Liver (tissue), 3 donors: ENCODE results near the gene YBX3.

ENCODE experiments used
- CTCF ChIP-seq: fragments of 150-350 bp; IDR thresholded peaks from 2 replicates; pipeline ENCODE4 v1.5.1; 2017; ENCODE audit warnings: improper control_type of control experiment, low read depth, low read length; ENCODE audit not compliant: missing input control
- GABPA ChIP-seq, 2 donors: IDR thresholded peaks in 1 of 2; conservative IDR thresholded peaks in 1 of 2; 2 replicates each; pipeline ENCODE4 v1.6.1; 2016; ENCODE audit warnings: antibody characterized with exemption in 2 of 2, mild to moderate bottlenecking in 1 of 2, moderate library complexity in 1 of 2
- HNF4G ChIP-seq: IDR thresholded peaks from 2 replicates; pipeline ENCODE4 v1.6.1; 2016; ENCODE audit warnings: antibody characterized with exemption
- JUND ChIP-seq, 2 donors: IDR thresholded peaks; 2 replicates each; pipeline ENCODE4 v1.6.1; 2016; ENCODE audit warnings: antibody characterized with exemption in 2 of 2
- MAX ChIP-seq: IDR thresholded peaks from 2 replicates; pipeline ENCODE4 v1.6.1; 2016; ENCODE audit warnings: antibody characterized with exemption
- NR2F2 ChIP-seq: IDR thresholded peaks from 2 replicates; pipeline ENCODE4 v1.6.1; 2016; ENCODE audit warnings: antibody characterized with exemption
- RAD21 ChIP-seq, 2 donors: IDR thresholded peaks; 2 replicates each; pipeline ENCODE4 v1.6.1; 2016; ENCODE audit warnings: antibody characterized with exemption in 2 of 2, mild to moderate bottlenecking in 2 of 2
- SP1 ChIP-seq: IDR thresholded peaks from 2 replicates; pipeline ENCODE4 v1.6.1; 2018; ENCODE audit warnings: antibody characterized with exemption, mild to moderate bottlenecking
- TAF1 ChIP-seq: conservative IDR thresholded peaks from 2 replicates; pipeline ENCODE4 v1.6.1; 2016; ENCODE audit warnings: antibody characterized with exemption, mild to moderate bottlenecking
- TF ChIP-seq, protein P1 (sequence below): IDR thresholded peaks from 2 replicates; pipeline ENCODE4 v1.6.1; 2016; ENCODE audit warnings: antibody characterized with exemption, mild to moderate bottlenecking
- TF ChIP-seq, protein P2 (sequence below): IDR thresholded peaks from 2 replicates; pipeline ENCODE4 v1.6.1; 2016; ENCODE audit warnings: antibody characterized with exemption
- donor health status: healthy.
- donor health status: healthy.

- TF ChIP-seq CTCF (no peak), RAD21 (IDR thresholded peaks at IDR 0.05) (no peak), TAF1 (no peak), SP1 (no peak), NR2F2 (no peak), GABPA (IDR thresholded peaks at IDR 0.05 in 1 of 2, conservative IDR thresholded peaks at IDR 0.05 in 1 of 2) (no peak), MAX (no peak), JUND (IDR thresholded peaks at IDR 0.05) (no peak), HNF4G (no peak)
- TF ChIP-seq, protein P1, sequence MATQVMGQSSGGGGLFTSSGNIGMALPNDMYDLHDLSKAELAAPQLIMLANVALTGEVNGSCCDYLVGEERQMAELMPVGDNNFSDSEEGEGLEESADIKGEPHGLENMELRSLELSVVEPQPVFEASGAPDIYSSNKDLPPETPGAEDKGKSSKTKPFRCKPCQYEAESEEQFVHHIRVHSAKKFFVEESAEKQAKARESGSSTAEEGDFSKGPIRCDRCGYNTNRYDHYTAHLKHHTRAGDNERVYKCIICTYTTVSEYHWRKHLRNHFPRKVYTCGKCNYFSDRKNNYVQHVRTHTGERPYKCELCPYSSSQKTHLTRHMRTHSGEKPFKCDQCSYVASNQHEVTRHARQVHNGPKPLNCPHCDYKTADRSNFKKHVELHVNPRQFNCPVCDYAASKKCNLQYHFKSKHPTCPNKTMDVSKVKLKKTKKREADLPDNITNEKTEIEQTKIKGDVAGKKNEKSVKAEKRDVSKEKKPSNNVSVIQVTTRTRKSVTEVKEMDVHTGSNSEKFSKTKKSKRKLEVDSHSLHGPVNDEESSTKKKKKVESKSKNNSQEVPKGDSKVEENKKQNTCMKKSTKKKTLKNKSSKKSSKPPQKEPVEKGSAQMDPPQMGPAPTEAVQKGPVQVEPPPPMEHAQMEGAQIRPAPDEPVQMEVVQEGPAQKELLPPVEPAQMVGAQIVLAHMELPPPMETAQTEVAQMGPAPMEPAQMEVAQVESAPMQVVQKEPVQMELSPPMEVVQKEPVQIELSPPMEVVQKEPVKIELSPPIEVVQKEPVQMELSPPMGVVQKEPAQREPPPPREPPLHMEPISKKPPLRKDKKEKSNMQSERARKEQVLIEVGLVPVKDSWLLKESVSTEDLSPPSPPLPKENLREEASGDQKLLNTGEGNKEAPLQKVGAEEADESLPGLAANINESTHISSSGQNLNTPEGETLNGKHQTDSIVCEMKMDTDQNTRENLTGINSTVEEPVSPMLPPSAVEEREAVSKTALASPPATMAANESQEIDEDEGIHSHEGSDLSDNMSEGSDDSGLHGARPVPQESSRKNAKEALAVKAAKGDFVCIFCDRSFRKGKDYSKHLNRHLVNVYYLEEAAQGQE = no peak
- TF ChIP-seq, protein P2, sequence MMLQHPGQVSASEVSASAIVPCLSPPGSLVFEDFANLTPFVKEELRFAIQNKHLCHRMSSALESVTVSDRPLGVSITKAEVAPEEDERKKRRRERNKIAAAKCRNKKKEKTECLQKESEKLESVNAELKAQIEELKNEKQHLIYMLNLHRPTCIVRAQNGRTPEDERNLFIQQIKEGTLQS = no peak
These were observed 5.7 kb downstream of the YBX3 start for GRCh38 chr12:10717410-10717809.
